GM21529 (cell line): Measurements from ENCODE around the gene FAU.

Experiments used
- ATAC-seq: cut with Tn5 transposase; IDR thresholded peaks from one replicate; pipeline ENCODE4 v1.9.1; 2021; ENCODE audit not compliant: unreplicated experiment

Gene FAU

GRCh38 chr11:65083134-65083833, 38.6 kb downstream of the FAU start:
- peak; percentile 10 for ATAC-seq

DNA sequence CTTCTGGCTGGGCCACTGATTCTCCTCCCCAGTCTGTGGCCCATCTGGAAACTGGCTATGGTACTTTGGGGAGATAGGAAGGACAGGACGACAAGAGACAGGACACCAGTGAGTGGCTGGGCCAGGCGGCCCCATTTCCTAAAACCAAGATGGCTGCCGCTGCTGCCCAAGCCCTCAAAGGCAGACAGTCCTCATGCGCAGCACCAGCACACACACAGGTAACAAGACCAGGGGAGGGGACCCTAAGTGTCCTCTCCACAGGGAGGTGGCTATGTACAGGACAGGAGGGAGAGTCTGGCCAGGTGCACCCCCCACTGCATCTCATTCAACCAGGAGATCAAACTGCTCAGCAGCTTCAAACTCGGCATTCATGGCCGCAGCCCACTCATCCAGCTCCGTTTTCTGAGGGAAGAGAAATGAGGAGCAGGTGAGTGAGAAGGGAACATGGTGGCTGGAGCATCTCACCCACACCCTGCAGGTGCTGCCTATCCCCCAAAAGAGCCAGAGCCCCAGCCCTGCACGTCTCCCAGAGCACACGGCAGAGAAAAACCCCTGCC, 43.1 kb downstream of the FAU start:
- ATAC-seq, result no peak

- peak; percentile 42 for ATAC-seq
Observed at GRCh38 chr11:65078151-65078550, 43.8 kb downstream of the FAU start.

- ATAC-seq, result no peak
Observed at GRCh38 chr11:65077451-65077850, 44.5 kb downstream of the FAU start.

GRCh38 chr11:65072631-65072966, 49.3 kb downstream of the FAU start:
- no peak for ATAC-seq

- no peak for ATAC-seq
Observed at GRCh38 chr11:65071907-65072630, 49.9 kb downstream of the FAU start.
